H1 (cell line): ENCODE data around the gene RASL10A. TPM values are rescaled to one million over a fixed set of nuclear protein-coding genes. Genes with fewer than 3 reads are reported as not detected.

Experiments used
- CTCF ChIA-PET: fragments of 300-600 bp; sonication (Branson Sonifier 250); formaldehyde crosslinking; loops from one replicate; lab custom pipeline; 2021; ENCODE audit not compliant: partially characterized antibody; lab: Charles Lee
- POLR2A ChIA-PET: fragments of 300-600 bp; sonication (Branson Sonifier 250); formaldehyde crosslinking; loops from one replicate; lab custom pipeline; 2021; ENCODE audit warnings: inconsistent platforms; ENCODE audit not compliant: partially characterized antibody; lab: Charles Lee
- DNase-seq, 2 experiments: peaks; one replicate each; pipeline versions ENCODE4 v3.0.0 to v3.0.0-alpha.2; 2010 to 2022; ENCODE audit warnings: low spot score in 2 of 2, low read depth in 1 of 2, mixed read lengths in 1 of 2
- FAIRE-seq: peaks from 2 replicates; lab custom pipeline; 2011; peaks lifted over from hg19 to GRCh38; lab: Jason Lieb, UNC
- H2AFZ ChIP-seq: 2 replicates; pipeline ENCODE4 v1.8.1; 2012; ENCODE audit warnings: low read length, inconsistent platforms
- H2AK5ac ChIP-seq: 2 replicates; pipeline ENCODE4 v1.6.1; 2013; ENCODE audit warnings: low read depth, low read length
- H2BK120ac ChIP-seq: replicated peaks from 2 replicates; pipeline ENCODE3; 2013; ENCODE audit warnings: low read depth, low read length, inconsistent platforms
- H2BK12ac ChIP-seq: 2 replicates; pipeline ENCODE4 v1.6.1; 2013; ENCODE audit warnings: low read depth, low read length
- H2BK15ac ChIP-seq: 2 replicates; pipeline ENCODE4 v1.6.1; 2013; ENCODE audit warnings: low read length
- H2BK20ac ChIP-seq: 2 replicates; pipeline ENCODE4 v1.6.1; 2013; ENCODE audit warnings: low read length
- H2BK5ac ChIP-seq: 2 replicates; pipeline ENCODE4 v1.6.1; 2013; ENCODE audit warnings: low read depth, low read length
- H3K14ac ChIP-seq: 2 replicates; pipeline ENCODE4 v1.6.1; 2013; ENCODE audit warnings: inconsistent platforms; ENCODE audit not compliant: insufficient read length
- H3K18ac ChIP-seq: 2 replicates; pipeline ENCODE4 v1.6.1; 2013; ENCODE audit warnings: low read length; ENCODE audit errors: extremely low read depth
- H3K23ac ChIP-seq: 2 replicates; pipeline ENCODE4 v1.6.1; 2013; ENCODE audit warnings: inconsistent platforms; ENCODE audit not compliant: insufficient read length
- H3K23me2 ChIP-seq: 2 replicates; pipeline ENCODE4 v1.6.1; 2013; ENCODE audit warnings: low read depth, low read length
- H3K27ac ChIP-seq: 2 replicates; pipeline ENCODE4 v1.6.1; 2011; ENCODE audit warnings: low read depth, low read length, inconsistent platforms
- H3K27me3 ChIP-seq, 4 experiments: replicated peaks in 1 of 4; 1 replicate in 1 of 4; 2 replicates in 3 of 4; pipeline versions ENCODE4 v1.6.1 to v1.8.1; 2011 to 2013; ENCODE audit warnings: low read length in 3 of 4, mild to moderate bottlenecking in 3 of 4, inconsistent platforms in 2 of 4, mixed read lengths in 2 of 4, moderate library complexity in 1 of 4; ENCODE audit not compliant: control insufficient read depth in 3 of 4, insufficient read depth in 3 of 4; ENCODE audit errors: extremely low read depth in 1 of 4
- H3K36me3 ChIP-seq, 4 experiments: 2 replicates each; pipeline versions ENCODE4 v1.6.1 to v1.8.1; 2011 to 2013; ENCODE audit warnings: mild to moderate bottlenecking in 4 of 4, low read length in 3 of 4, moderate library complexity in 2 of 4, control low read depth in 1 of 4, inconsistent platforms in 1 of 4; ENCODE audit not compliant: insufficient read depth in 4 of 4, control insufficient read depth in 2 of 4
- H3K4ac ChIP-seq: replicated peaks from 2 replicates; pipeline ENCODE3; 2013; ENCODE audit warnings: low read length, low read depth, mixed read lengths, inconsistent platforms; ENCODE audit not compliant: insufficient read length
- H3K4me1 ChIP-seq, 4 experiments: replicated peaks in 1 of 4; 1 replicate in 1 of 4; 2 replicates in 3 of 4; pipeline versions ENCODE4 v1.6.1 to v1.8.1; 2011 to 2013; ENCODE audit warnings: low read length in 3 of 4, inconsistent platforms in 2 of 4, mixed read lengths in 1 of 4; ENCODE audit not compliant: insufficient read depth in 4 of 4, control insufficient read depth in 3 of 4
- H3K4me2 ChIP-seq, 2 experiments: 2 replicates each; pipeline versions ENCODE4 v1.6.1 to v1.8.1; 2011 to 2013; ENCODE audit warnings: low read depth in 2 of 2, low read length in 2 of 2, control low read depth in 1 of 2, inconsistent platforms in 1 of 2, mild to moderate bottlenecking in 1 of 2; ENCODE audit not compliant: insufficient read depth in 1 of 2
- H3K4me3 ChIP-seq, 4 experiments: fragments of 200-600, 300-600 bp in 1 of 4; sonication (generic), shearing (Covaris generic), sonication (Bioruptor Twin) in 1 of 4; 2 replicates each; pipeline versions ENCODE4 v1.5.1 to v1.8.1; 2011 to 2016; ENCODE audit warnings: low read length in 4 of 4, low read depth in 3 of 4, control low read depth in 2 of 4, inconsistent platforms in 2 of 4, mild to moderate bottlenecking in 2 of 4, mixed read lengths in 1 of 4, moderate library complexity in 1 of 4; ENCODE audit not compliant: insufficient read depth in 2 of 4; ENCODE audit errors: extremely low read depth in 1 of 4
- H3K56ac ChIP-seq: replicated peaks from 2 replicates; pipeline ENCODE3; 2013; ENCODE audit warnings: low read depth, mild to moderate bottlenecking, mixed read lengths, low read length, inconsistent platforms; ENCODE audit not compliant: insufficient read length
- H3K79me1 ChIP-seq: 2 replicates; pipeline ENCODE4 v1.6.1; 2013; ENCODE audit warnings: low read depth, low read length, control low read depth
- H3K79me2 ChIP-seq, 2 experiments: 2 replicates each; pipeline versions ENCODE4 v1.6.1 to v1.8.1; 2012 to 2013; ENCODE audit warnings: low read length in 2 of 2, mild to moderate bottlenecking in 2 of 2, inconsistent platforms in 1 of 2; ENCODE audit not compliant: insufficient read depth in 2 of 2, control insufficient read depth in 1 of 2
- H3K9ac ChIP-seq, 4 experiments: replicated peaks in 1 of 4; 1 replicate in 1 of 4; 2 replicates in 3 of 4; pipeline versions ENCODE4 v1.6.1 to v1.8.1; 2011 to 2013; ENCODE audit warnings: low read depth in 3 of 4, low read length in 3 of 4, control low read depth in 2 of 4, mild to moderate bottlenecking in 2 of 4, moderate library complexity in 2 of 4, inconsistent platforms in 1 of 4; ENCODE audit errors: extremely low read depth in 1 of 4
- H3K9me3 ChIP-seq, 2 experiments: 2 replicates each; pipeline versions ENCODE4 v1.6.1 to v1.8.1; 2012 to 2013; ENCODE audit warnings: mild to moderate bottlenecking in 2 of 2, moderate library complexity in 2 of 2, control low read depth in 1 of 2, inconsistent platforms in 1 of 2, low read depth in 1 of 2, low read length in 1 of 2, mixed read lengths in 1 of 2; ENCODE audit not compliant: insufficient read depth in 2 of 2
- H4K20me1 ChIP-seq, 2 experiments: replicated peaks in 1 of 2; 2 replicates each; pipeline versions ENCODE3 to v1.8.1; 2011 to 2013; ENCODE audit warnings: inconsistent platforms in 2 of 2, low read length in 2 of 2, mild to moderate bottlenecking in 1 of 2; ENCODE audit not compliant: insufficient read depth in 2 of 2, control insufficient read depth in 1 of 2
- H4K5ac ChIP-seq: 2 replicates; pipeline ENCODE4 v1.6.1; 2013; ENCODE audit warnings: low read length, low read depth, mixed read lengths, inconsistent platforms; ENCODE audit not compliant: insufficient read length
- H4K8ac ChIP-seq: 2 replicates; pipeline ENCODE4 v1.8.0; 2013; ENCODE audit warnings: mild to moderate bottlenecking, moderate library complexity, low read length, inconsistent platforms; ENCODE audit not compliant: insufficient read depth; ENCODE audit errors: extremely low read depth
- H4K91ac ChIP-seq: replicated peaks from 2 replicates; pipeline ENCODE3; 2013; ENCODE audit warnings: low read length, mixed read lengths, inconsistent platforms; ENCODE audit not compliant: insufficient read length
- CBX5 ChIP-seq: fragments of 300-800, 300-1000 bp; sonication (generic); IDR thresholded peaks from 2 replicates; pipeline ENCODE4 v1.7.1; 2016; ENCODE audit warnings: antibody characterized with exemption, low read length, low read depth
- CHD1 ChIP-seq: IDR thresholded peaks from 2 replicates; pipeline ENCODE4 v1.6.1; 2012; ENCODE audit warnings: low read depth, low read length, improper control_type of control experiment
- CTCF ChIP-seq, 3 experiments: IDR thresholded peaks; 1 replicate in 2 of 3; 2 replicates in 1 of 3; pipeline versions ENCODE4 v1.5.1 to v1.6.1; 2011; ENCODE audit warnings: low read length in 3 of 3, mild to moderate bottlenecking in 3 of 3, inconsistent platforms in 2 of 3, low read depth in 1 of 3, moderate library complexity in 1 of 3; ENCODE audit not compliant: insufficient read depth in 1 of 3; ENCODE audit errors: control extremely low read depth in 1 of 3
- NANOG ChIP-seq: IDR thresholded peaks from 2 replicates; pipeline ENCODE4 v1.6.1; 2011; ENCODE audit warnings: low read length, low read depth, mild to moderate bottlenecking, inconsistent platforms; ENCODE audit not compliant: insufficient read depth, poor library complexity, severe bottlenecking
- NRF1 ChIP-seq: IDR thresholded peaks from 2 replicates; pipeline ENCODE4 v1.6.1; 2011; ENCODE audit warnings: mild to moderate bottlenecking, low read depth, low read length, improper control_type of control experiment
- POU5F1 ChIP-seq: IDR thresholded peaks from 2 replicates; pipeline ENCODE4 v1.6.1; 2011; ENCODE audit warnings: low read depth, mild to moderate bottlenecking, low read length, moderate library complexity
- SAP30 ChIP-seq: fragments of 300-600 bp; sonication (generic); IDR thresholded peaks from 2 replicates; pipeline ENCODE4 v1.7.1; 2012; ENCODE audit warnings: low read length, moderate library complexity, mild to moderate bottlenecking, inconsistent platforms; ENCODE audit not compliant: insufficient read depth, insufficient replicate concordance
- SIX5 ChIP-seq: IDR thresholded peaks from 2 replicates; pipeline ENCODE4 v1.6.1; 2011; ENCODE audit warnings: mild to moderate bottlenecking, low read depth, low read length
- SP1 ChIP-seq: IDR thresholded peaks from 2 replicates; pipeline ENCODE4 v1.6.1; 2011; ENCODE audit warnings: low read depth, low read length
- SUZ12 ChIP-seq: fragments of 200-600 bp; sonication (generic); IDR thresholded peaks from 2 replicates; pipeline ENCODE4 v1.6.1; 2012; ENCODE audit warnings: mild to moderate bottlenecking, inconsistent platforms, low read length, moderate library complexity, mixed read lengths
- TAF1 ChIP-seq: IDR thresholded peaks from 2 replicates; pipeline ENCODE4 v1.6.1; 2011; ENCODE audit warnings: mild to moderate bottlenecking, low read depth, low read length
- TEAD4 ChIP-seq: IDR thresholded peaks from 2 replicates; pipeline ENCODE4 v1.6.1; 2012; ENCODE audit warnings: low read depth, low read length, inconsistent platforms, mixed read lengths
- WGBS, 2 experiments: shearing (Covaris generic) in 1 of 2; methylation state at CpG; one replicate each; pipeline versions ENCODE4 v1.1.6 to v1.1.7; 2013 to 2015; ENCODE audit warnings: low lambda C conversion rate in 2 of 2, mixed read lengths in 2 of 2, inconsistent platforms in 1 of 2, low coverage in 1 of 2, missing lambda C conversion rate in 1 of 2; ENCODE audit not compliant: insufficient replicate concordance in 2 of 2, insufficient coverage in 1 of 2, insufficient read length in 1 of 2; ENCODE audit errors: extremely low coverage in 1 of 2, missing lambda C conversion rate in 1 of 2; 5-methylcytosine and 5-hydroxymethylcytosine counted together
- polyA plus RNA-seq, 7 experiments: library from polyadenylated mRNA; depleted of rRNA in 3 of 7; stranded (reverse) in 5 of 7; unstranded in 2 of 7; fragments of >200 nt in 5 of 7; fragments of 200-250 nt in 2 of 7; gene quantifications; 1 replicate in 5 of 7; 2 replicates in 1 of 7; 4 replicates in 1 of 7; pipeline versions ENCODE4 v1.2.1 to v1.2.3, GENCODE V29; 2011 to 2013; ENCODE audit warnings: missing spikeins in 2 of 7, mixed read lengths in 2 of 7
- total RNA-seq: library from RNA; stranded (reverse); fragmentation: NEBNext Ultra II Directional; extraction: Animal tissue kit (Norgen Biotek cat#: 25700); gene quantifications from 2 replicates; pipeline ENCODE4 v1.2.1, GENCODE V29; 2021

The RASL10A gene
- total and polyA plus RNA-seq, 2 of the 8 experiments (the other 6 are each of a cell fraction or from before 2014, with no cell fraction given) = 1.1 to 1.5 TPM

DNA sequence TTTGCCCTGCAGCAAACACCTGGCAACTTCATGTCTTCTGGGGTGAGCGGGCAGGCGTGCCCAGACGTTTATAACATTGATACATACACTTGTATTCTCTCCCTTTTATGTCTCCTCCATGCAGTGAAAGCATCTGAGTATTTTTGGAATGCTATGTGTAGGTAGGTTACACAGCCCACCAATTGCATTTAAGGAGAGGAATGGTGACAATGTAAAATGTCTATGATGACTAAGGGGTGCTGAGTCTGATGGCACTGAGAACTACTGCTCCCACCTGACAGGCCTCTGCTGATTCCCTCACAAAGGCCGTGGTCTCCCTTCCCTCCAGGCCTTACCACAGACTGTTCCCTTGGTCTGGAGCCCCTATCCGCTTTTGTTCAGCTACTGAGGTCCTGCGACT is 22.9 kb upstream of the RASL10A start:
- DNase-seq = no peak
- no peak overlapping the region for H3K4me2 ChIP-seq
- no peak for FAIRE-seq
- H3K56ac ChIP-seq = no peak overlapping the region
- WGBS, 2 experiments = 94% methylated on average over 6 of the region's 6 CpGs; no CpG with 5 or more reads in 1 of the 2 experiments
- no peaks in the 10 kb centered on the region for H3K4me1 ChIP-seq
- H2BK120ac ChIP-seq = no peak overlapping the region
- H3K79me1 ChIP-seq = no peaks in the 10 kb centered on the region
- CTCF ChIA-PET = interaction anchor here (1.0 kb wide), 1 partner anchor 25 kb away, joined by 3 read pairs; no protein-coding TSS in a partner anchor
- H4K91ac ChIP-seq = no peak overlapping the region
- H3K14ac ChIP-seq = no peak overlapping the region
- H3K4me3 ChIP-seq = no peak overlapping the region
- no peak overlapping the region for H4K8ac ChIP-seq
- no peak overlapping the region for H2BK15ac ChIP-seq
- H3K27ac ChIP-seq = no peak overlapping the region
- no peak overlapping the region for H2AK5ac ChIP-seq
- H3K36me3 ChIP-seq = peaks cover 8 to 39% (median 20%) of the 10 kb centered on the region in 4 experiments
- H3K79me2 ChIP-seq = no peaks in the 10 kb centered on the region
- H3K23ac ChIP-seq = no peak overlapping the region
- H2AFZ ChIP-seq = no peak overlapping the region
- H2BK5ac ChIP-seq = no peak overlapping the region; the same call in 1 of the 2 replicates
- H4K5ac ChIP-seq = no peak overlapping the region
- no peaks in the 10 kb centered on the region for H3K9me3 ChIP-seq
- H4K20me1 ChIP-seq = peaks cover 1 to 13% of the 10 kb centered on the region in 2 experiments
- no peak overlapping the region for H2BK20ac ChIP-seq
- no peaks in the 10 kb centered on the region for H3K23me2 ChIP-seq
- H3K4ac ChIP-seq = no peak overlapping the region
- POLR2A ChIA-PET = no interaction called here
- no peak overlapping the region for H3K18ac ChIP-seq
- H2BK12ac ChIP-seq = no peak overlapping the region
- H3K27me3 ChIP-seq = no peaks in the 10 kb centered on the region
- no peak overlapping the region for H3K9ac ChIP-seq
- TF ChIP-seq NRF1 (no peak), CTCF (IDR thresholded peaks at IDR 0.05; ENCODE audit: control extremely low read depth in 1 of 3, insufficient read depth in 1 of 3, low read depth in 1 of 3, low read length in 3 of 3) (no peak), SIX5 (no peak), TAF1 (no peak), CHD1 (no peak), NANOG (no peak), SAP30 (no peak), CBX5 (no peak), POU5F1 (no peak), SUZ12 (no peak), SP1 (no peak), TEAD4 (no peak)
